Measurements from ENCODE around the gene HERC6.

DNA sequence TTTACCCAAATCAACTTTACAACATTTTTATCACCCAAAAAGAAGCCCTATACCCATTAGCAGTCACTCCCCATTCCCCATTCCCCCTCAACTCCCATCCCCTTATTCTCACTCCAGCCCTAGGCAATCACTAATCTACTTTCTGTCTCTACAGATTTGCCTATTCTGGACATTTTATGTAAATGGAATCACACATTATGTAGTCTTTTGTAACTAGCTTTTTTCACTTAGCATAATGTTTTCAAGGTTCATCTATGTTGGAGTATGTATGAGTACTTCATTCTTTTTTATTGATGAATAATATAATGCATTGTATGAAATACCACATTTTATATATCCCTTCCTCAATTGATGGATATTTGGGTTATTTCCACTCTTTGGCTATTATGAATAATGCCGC is 42.2 kb downstream of the HERC6 start:
- TF ChIP-seq, protein P1, sequence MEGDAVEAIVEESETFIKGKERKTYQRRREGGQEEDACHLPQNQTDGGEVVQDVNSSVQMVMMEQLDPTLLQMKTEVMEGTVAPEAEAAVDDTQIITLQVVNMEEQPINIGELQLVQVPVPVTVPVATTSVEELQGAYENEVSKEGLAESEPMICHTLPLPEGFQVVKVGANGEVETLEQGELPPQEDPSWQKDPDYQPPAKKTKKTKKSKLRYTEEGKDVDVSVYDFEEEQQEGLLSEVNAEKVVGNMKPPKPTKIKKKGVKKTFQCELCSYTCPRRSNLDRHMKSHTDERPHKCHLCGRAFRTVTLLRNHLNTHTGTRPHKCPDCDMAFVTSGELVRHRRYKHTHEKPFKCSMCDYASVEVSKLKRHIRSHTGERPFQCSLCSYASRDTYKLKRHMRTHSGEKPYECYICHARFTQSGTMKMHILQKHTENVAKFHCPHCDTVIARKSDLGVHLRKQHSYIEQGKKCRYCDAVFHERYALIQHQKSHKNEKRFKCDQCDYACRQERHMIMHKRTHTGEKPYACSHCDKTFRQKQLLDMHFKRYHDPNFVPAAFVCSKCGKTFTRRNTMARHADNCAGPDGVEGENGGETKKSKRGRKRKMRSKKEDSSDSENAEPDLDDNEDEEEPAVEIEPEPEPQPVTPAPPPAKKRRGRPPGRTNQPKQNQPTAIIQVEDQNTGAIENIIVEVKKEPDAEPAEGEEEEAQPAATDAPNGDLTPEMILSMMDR (IDR thresholded peaks at IDR 0.05): no peak
- TF ChIP-seq HDAC2 (IDR thresholded peaks at IDR 0.05): no peak
- TF ChIP-seq RCOR1 (IDR thresholded peaks at IDR 0.05; ENCODE audit: low read depth, low read length): no peak
- no peak for TF ChIP-seq POLR2A (IDR thresholded peaks at IDR 0.05; ENCODE audit: low read length)
- TF ChIP-seq EHMT2 (IDR thresholded peaks at IDR 0.05; ENCODE audit: low read depth): no peak
- no peak for TF ChIP-seq JUN (IDR thresholded peaks at IDR 0.05)
- no peak for TF ChIP-seq RAD21 (conservative IDR thresholded peaks at IDR 0.05 in 1 of 2, IDR thresholded peaks at IDR 0.05 in 1 of 2)
- TF ChIP-seq, protein P2, sequence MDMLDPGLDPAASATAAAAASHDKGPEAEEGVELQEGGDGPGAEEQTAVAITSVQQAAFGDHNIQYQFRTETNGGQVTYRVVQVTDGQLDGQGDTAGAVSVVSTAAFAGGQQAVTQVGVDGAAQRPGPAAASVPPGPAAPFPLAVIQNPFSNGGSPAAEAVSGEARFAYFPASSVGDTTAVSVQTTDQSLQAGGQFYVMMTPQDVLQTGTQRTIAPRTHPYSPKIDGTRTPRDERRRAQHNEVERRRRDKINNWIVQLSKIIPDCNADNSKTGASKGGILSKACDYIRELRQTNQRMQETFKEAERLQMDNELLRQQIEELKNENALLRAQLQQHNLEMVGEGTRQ (IDR thresholded peaks at IDR 0.05): no peak
- TF ChIP-seq CEBPB (IDR thresholded peaks at IDR 0.05): no peak

Measured in A549 (cell line).